ENCODE results near the gene CRTAC1.

CRTAC1 gene

DNA sequence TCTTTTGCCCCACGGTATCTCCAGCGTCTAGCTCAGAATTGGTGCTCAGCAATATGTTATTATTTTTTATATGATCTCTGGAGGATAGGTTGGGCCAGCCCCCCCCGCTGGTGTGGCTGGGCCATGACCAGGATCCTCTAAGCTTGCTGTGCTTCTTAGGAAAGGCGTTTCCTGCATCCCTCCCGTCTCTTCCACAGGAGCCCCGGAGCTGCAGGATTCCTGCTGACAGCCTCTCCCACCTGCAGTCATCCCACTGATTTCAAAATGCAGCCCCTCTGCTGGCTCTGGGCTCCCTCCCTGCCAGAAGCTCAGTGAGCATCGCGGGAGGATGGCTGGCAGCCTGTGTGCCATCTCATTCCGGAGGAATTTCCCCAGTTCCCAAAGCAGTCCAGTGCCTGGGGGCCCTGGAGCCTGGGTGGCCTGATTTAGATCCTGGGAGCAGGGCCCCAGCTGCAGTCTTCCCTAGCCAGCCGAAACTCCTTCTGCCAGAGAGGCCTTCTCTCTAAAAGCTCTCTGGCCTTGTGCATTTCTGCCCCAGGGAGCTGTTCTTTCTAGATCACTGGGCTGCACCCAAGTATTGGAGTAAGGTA is 202.6 kb downstream of the CRTAC1 start:
- TF ChIP-seq, protein P1, sequence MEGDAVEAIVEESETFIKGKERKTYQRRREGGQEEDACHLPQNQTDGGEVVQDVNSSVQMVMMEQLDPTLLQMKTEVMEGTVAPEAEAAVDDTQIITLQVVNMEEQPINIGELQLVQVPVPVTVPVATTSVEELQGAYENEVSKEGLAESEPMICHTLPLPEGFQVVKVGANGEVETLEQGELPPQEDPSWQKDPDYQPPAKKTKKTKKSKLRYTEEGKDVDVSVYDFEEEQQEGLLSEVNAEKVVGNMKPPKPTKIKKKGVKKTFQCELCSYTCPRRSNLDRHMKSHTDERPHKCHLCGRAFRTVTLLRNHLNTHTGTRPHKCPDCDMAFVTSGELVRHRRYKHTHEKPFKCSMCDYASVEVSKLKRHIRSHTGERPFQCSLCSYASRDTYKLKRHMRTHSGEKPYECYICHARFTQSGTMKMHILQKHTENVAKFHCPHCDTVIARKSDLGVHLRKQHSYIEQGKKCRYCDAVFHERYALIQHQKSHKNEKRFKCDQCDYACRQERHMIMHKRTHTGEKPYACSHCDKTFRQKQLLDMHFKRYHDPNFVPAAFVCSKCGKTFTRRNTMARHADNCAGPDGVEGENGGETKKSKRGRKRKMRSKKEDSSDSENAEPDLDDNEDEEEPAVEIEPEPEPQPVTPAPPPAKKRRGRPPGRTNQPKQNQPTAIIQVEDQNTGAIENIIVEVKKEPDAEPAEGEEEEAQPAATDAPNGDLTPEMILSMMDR (conservative IDR thresholded peaks at IDR 0.05; ENCODE audit: control insufficient read depth, insufficient read depth, low read depth, low read length) = no peak
- no peak for DNase-seq (ENCODE audit: low read depth)
- H3K4me3 ChIP-seq (ENCODE audit: control insufficient read depth, low read depth, low read length) = no peak overlapping the region

DNA sequence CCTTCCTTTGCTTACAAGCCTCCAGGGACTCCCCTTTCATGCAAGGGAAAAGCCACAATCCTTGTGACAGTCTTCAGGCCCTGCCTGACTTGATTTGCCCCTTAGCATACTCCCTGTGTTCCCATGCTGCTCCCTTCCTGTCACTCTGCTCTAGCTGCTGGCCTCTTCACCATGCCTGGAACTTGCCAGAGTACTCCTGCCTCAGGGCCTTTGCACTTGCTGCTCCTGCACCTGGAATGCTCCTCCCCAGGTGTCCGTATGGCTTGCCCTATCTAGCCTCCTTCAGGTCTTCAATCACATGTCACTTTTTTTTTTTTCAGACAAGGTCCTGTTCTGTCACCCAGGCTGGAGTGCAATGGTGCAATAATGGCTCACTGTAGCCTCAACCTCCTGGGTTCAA is 203.5 kb downstream of the CRTAC1 start:
- TF ChIP-seq, protein P1 (conservative IDR thresholded peaks at IDR 0.05; ENCODE audit: control insufficient read depth, insufficient read depth, low read depth, low read length) = no peak
- DNase-seq (ENCODE audit: low read depth) = no peak
- H3K4me3 ChIP-seq (ENCODE audit: control insufficient read depth, low read depth, low read length) = no peak overlapping the region

DNA sequence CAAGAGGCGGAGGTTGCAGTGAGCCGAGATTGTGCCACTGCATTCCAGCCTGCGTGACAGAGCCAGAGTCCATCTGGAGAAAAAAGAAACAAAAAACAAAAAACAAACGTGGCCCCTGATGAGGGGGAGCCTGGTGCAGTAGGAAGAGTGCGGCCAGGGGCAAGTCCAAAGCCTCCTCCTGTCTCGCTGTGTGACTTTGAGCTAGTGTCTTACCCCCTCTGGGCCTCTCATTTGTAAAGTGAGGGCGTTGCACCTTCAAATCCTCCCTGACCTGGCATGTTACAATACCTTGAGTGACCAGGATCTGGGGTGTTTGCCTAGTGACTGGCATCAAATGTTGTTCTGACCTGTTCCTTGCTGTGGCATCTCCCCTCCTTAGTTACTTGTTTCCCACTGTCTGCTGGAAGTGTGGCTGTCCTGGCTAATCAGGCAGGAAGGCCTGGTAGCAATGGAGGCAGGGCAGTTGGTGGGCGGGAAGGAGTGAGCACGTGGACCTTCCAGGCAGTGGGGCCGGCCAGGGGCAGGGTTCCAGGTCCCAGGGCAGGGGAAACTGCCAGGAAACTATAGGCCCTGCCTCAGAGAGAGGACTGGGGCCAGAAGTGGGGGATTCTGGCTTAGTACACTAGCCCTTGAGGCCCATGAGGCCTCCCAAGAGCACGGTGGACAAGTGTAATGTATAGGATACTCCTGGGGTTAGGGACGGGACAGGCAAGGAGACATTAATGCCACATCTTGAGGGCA is 205.2 kb downstream of the CRTAC1 start:
- TF ChIP-seq, protein P1 (conservative IDR thresholded peaks at IDR 0.05; ENCODE audit: control insufficient read depth, insufficient read depth, low read depth, low read length) = no peak
- no peak for DNase-seq (ENCODE audit: low read depth)
- no peak overlapping the region for H3K4me3 ChIP-seq (ENCODE audit: control insufficient read depth, low read depth, low read length)

- H3K4me3 ChIP-seq (ENCODE audit: control insufficient read depth, low read depth, low read length) = no peak overlapping the region
- TF ChIP-seq, protein P1 (conservative IDR thresholded peaks at IDR 0.05; ENCODE audit: control insufficient read depth, insufficient read depth, low read depth, low read length) = no peak
- no peak for DNase-seq (ENCODE audit: low read depth)
These were observed 206.7 kb downstream of the CRTAC1 start for GRCh38 chr10:97823734-97824133.

DNA sequence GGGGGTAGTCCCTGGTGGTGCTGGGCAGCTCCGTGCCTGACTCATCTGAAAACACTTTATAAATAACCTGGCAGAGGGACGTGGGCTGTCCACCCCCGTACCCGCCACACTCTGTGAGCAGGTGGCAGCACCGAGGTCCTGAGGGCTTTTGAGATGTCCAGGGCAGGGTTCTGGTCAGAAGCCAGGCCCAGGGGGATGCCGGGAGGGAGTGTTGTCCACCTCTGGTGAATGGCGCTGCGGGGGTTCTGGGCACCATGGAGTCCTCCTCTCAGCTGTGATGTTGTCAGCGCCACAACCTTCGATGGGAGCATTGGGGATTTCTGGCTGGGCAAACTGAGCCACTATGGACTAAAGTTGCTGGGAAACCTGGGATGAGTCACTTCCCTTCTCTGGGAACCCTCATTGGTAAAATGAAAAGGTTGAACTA is 208.1 kb downstream of the CRTAC1 start:
- no peak overlapping the region for H3K4me3 ChIP-seq (ENCODE audit: control insufficient read depth, low read depth, low read length)
- DNase-seq (ENCODE audit: low read depth) = no peak
- TF ChIP-seq, protein P1 (conservative IDR thresholded peaks at IDR 0.05; ENCODE audit: control insufficient read depth, insufficient read depth, low read depth, low read length) = no peak

DNA sequence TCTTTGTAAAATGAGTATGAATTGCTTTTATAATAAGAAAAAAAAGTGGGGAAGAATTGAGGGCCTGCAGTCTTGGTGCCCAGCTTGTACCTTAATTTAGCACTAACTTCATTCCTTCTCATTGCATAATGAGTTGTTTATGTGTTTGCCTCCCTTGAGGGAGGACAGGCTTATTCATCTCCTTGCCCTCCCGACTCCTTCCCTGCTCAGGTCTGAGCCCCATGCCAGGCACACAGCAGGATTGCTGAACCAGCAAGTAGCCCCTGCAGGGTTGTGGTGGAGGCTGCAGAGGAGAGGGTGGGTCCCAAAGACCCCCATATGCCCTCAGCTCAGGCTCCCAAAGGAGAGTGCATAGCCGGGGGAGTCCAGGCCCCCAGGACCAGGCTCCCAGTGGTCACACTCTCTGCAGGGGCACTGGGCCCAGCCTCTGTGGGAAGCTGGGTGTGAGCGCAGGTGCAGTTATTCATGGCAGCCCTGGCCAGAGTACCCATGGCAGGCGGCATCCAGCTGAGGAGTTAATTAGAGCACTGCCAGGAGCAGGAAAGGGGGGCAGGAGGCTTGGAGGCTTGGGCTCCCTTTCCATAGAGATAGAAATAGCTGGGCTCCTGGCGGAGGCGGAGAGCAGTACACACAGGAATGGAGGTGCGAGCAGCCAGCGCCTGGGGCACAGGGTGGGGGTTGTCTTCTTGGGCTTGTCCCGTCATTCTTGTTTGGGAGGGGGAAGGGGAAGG is 208.9 kb downstream of the CRTAC1 start:
- no peak overlapping the region for H3K4me3 ChIP-seq (ENCODE audit: control insufficient read depth, low read depth, low read length)
- no peak for DNase-seq (ENCODE audit: low read depth)
- TF ChIP-seq, protein P1 (conservative IDR thresholded peaks at IDR 0.05; ENCODE audit: control insufficient read depth, insufficient read depth, low read depth, low read length) = no peak
